Stimulated activated memory B cell treated with anti-CD40 and anti-IgM and Interleukin-4, amounts not matched to agents 10 μg/mL and 1 μg/mL and 100 μg/mL, for 72 hours (primary cell): ENCODE results near the gene CCDC28B.

Source experiments
- ATAC-seq: fragments of 150-1000 bp; cut with Tn5 transposase; 2 replicates; pipeline ENCODE4 v1.10.0; 2021
- H3K27ac Mint-ChIP-seq: one replicate; pipeline ENCODE4 v1.8.0; 2022; ENCODE audit warnings: mild to moderate bottlenecking, mixed read lengths
- H3K27me3 Mint-ChIP-seq: one replicate; pipeline ENCODE4 v1.8.0; 2022; ENCODE audit warnings: mixed read lengths
- H3K36me3 Mint-ChIP-seq: one replicate; pipeline ENCODE4 v1.8.0; 2022; ENCODE audit warnings: mixed read lengths
- H3K4me1 Mint-ChIP-seq: one replicate; pipeline ENCODE4 v1.8.0; 2022; ENCODE audit warnings: mixed read lengths
- H3K4me3 Mint-ChIP-seq: one replicate; pipeline ENCODE4 v1.8.0; 2022; ENCODE audit warnings: mild to moderate bottlenecking, moderate library complexity, mixed read lengths
- H3K9me3 Mint-ChIP-seq: one replicate; pipeline ENCODE4 v1.8.0; 2022; ENCODE audit warnings: mixed read lengths

CCDC28B gene

DNA sequence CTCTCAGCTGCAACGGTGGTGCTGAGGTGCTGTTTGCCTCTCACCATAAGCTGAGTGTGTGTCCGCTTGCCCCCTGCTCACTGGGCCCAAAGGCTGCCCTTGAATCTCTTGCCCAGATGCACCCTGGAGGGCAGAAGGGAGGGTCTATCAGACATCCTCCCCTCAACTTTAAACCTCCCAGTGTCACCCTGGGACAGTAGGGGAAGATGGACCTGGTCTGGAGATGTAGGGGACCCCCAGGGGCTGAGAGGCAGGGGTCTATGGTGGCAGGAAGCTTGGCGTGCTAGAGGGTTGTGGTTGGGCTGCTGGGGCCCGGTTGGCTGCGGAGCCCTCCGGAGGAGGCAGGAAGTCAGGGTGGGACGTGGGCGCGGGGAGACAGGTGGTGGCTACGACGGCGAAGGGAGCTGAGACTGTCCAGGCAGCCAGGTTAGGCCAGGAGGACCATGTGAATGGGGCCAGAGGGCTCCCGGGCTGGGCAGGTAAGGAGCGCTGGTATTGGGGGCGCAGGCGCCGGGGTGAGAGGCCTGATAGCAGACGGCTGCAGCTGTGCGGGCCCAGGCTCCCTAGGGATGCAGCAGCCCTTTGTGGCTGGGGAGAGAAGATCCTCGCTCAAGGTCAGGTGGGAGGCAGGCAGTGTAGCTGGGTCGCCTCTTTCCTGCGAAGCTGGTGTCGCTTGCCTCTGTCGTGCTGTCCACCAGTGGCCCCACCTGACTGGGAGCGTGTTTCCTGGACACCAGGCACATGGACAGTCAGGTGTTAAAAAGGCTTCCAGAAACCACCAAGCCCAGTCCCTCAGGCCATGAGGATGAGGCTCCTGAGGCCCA is 50.7 kb downstream of the CCDC28B start, which contains the start of gene LCK:
TSS of gene LCK (plus strand) at position 373 of the 824 bp plus-strand sequence. CDS start 23,065 bp downstream, outside the sequence.
- no peaks in the 10 kb centered on the region for H3K27me3 Mint-ChIP-seq
- no peaks in the 10 kb centered on the region for H3K9me3 Mint-ChIP-seq
- H3K4me1 Mint-ChIP-seq, result peaks cover 89% of the 10 kb centered on the region
- no peaks in the 10 kb centered on the region for H3K36me3 Mint-ChIP-seq
- ATAC-seq, result peak; percentile 61
- H3K4me3 Mint-ChIP-seq, result peak within 1 kb of the TSS; percentile 82
- peak within 1 kb of the TSS; percentile 94 for H3K27ac Mint-ChIP-seq
